KOPT-K1 (cell line): ENCODE data around the gene DUS1L.

Source experiments
- H3K27ac ChIP-seq: fragments of 200-600 bp; sonication (generic); 2 replicates; pipeline ENCODE4 v1.5.1; 2016; ENCODE audit warnings: antibody characterized with exemption, mild to moderate bottlenecking, low read depth, low read length; ENCODE audit not compliant: poor library complexity, severe bottlenecking
- H3K36me3 ChIP-seq: fragments of 200-600 bp; sonication (generic); 2 replicates; pipeline ENCODE4 v1.5.1; 2017; ENCODE audit warnings: antibody characterized with exemption, mild to moderate bottlenecking, low read length, moderate library complexity; ENCODE audit not compliant: insufficient read depth
- H3K9me3 ChIP-seq: fragments of 200-600 bp; sonication (generic); 2 replicates; pipeline ENCODE4 v1.5.1; 2017; ENCODE audit warnings: antibody characterized with exemption, low read length, mild to moderate bottlenecking; ENCODE audit not compliant: insufficient read depth, poor library complexity, severe bottlenecking

The DUS1L gene

GRCh38 chr17:82025401-82026107, 40.0 kb downstream of the DUS1L start:
- Histone ChIP-seq H3K27ac (no peak overlapping the region), H3K9me3 (no peaks in the 10 kb centered on the region), H3K36me3 (peaks cover 34% of the 10 kb centered on the region; the same call in 1 of the 2 replicates)

GRCh38 chr17:82024859-82025258, 40.7 kb downstream of the DUS1L start:
- Histone ChIP-seq H3K36me3 (peaks cover 30% of the 10 kb centered on the region; the same call in 1 of the 2 replicates), H3K27ac (no peak overlapping the region), H3K9me3 (no peaks in the 10 kb centered on the region)

GRCh38 chr17:82023447-82024241, 42.0 kb downstream of the DUS1L start:
- H3K27ac ChIP-seq: peak overlapping the region; percentile 70
- peaks cover 28% of the 10 kb centered on the region for H3K36me3 ChIP-seq
- H3K9me3 ChIP-seq: no peaks in the 10 kb centered on the region

GRCh38 chr17:82022981-82023446, 42.6 kb downstream of the DUS1L start, which contains the start of gene LRRC45:
Gene LRRC45, plus strand, starts transcription at chr17:82023305. Its CDS starts 339 bp downstream, at chr17:82023644.
- no peaks in the 10 kb centered on the region for H3K9me3 ChIP-seq
- peaks cover 28% of the 10 kb centered on the region for H3K36me3 ChIP-seq
- H3K27ac ChIP-seq: peak within 1 kb of the TSS; percentile 82

- Histone ChIP-seq H3K9me3 (no peaks in the 10 kb centered on the region), H3K36me3 (peaks cover 26% of the 10 kb centered on the region), H3K27ac (peak within 1 kb of the TSS; percentile 82)
Measured at GRCh38 chr17:82022310-82022980, 43.2 kb downstream of the DUS1L start, which contains the start of gene CENPX. Gene CENPX, minus strand, starts transcription at chr17:82022878. Its CDS starts 17 bp downstream, at chr17:82022861.

GRCh38 chr17:82021900-82022309, 43.7 kb downstream of the DUS1L start:
- peak overlapping the region; percentile 82 for H3K27ac ChIP-seq
- no peaks in the 10 kb centered on the region for H3K9me3 ChIP-seq
- peaks cover 24% of the 10 kb centered on the region for H3K36me3 ChIP-seq

- H3K27ac ChIP-seq: peak overlapping the region; percentile 82
- H3K36me3 ChIP-seq: peaks cover 23% of the 10 kb centered on the region
Measured at GRCh38 chr17:82021107-82021899, 44.3 kb downstream of the DUS1L start.

GRCh38 chr17:82020572-82021106, 45.0 kb downstream of the DUS1L start:
- peaks cover 23% of the 10 kb centered on the region for H3K36me3 ChIP-seq
- no peak overlapping the region for H3K27ac ChIP-seq
- H3K9me3 ChIP-seq: no peaks in the 10 kb centered on the region

More at GRCh38 chr17:82021107-82021899, 44.3 kb downstream of the DUS1L start:
- no peaks in the 10 kb centered on the region for H3K9me3 ChIP-seq

- H3K9me3 ChIP-seq: no peaks in the 10 kb centered on the region
- no peak overlapping the region for H3K27ac ChIP-seq
- peaks cover 23% of the 10 kb centered on the region for H3K36me3 ChIP-seq
Measured at GRCh38 chr17:82019690-82020571, 45.7 kb downstream of the DUS1L start.

- Histone ChIP-seq H3K36me3 (peaks cover 23% of the 10 kb centered on the region), H3K9me3 (no peaks in the 10 kb centered on the region), H3K27ac (no peak overlapping the region)
Measured at GRCh38 chr17:82018989-82019689, 46.5 kb downstream of the DUS1L start.

- no peak overlapping the region for H3K27ac ChIP-seq
- no peaks in the 10 kb centered on the region for H3K9me3 ChIP-seq
- peaks cover 23% of the 10 kb centered on the region for H3K36me3 ChIP-seq
Measured at GRCh38 chr17:82018152-82018988, 47.2 kb downstream of the DUS1L start.

GRCh38 chr17:82017612-82018151, 47.9 kb downstream of the DUS1L start:
- Histone ChIP-seq H3K27ac (no peak overlapping the region), H3K9me3 (no peaks in the 10 kb centered on the region), H3K36me3 (peaks cover 23% of the 10 kb centered on the region)
